ENCODE measurements around the gene ANKRD23.

Gene ANKRD23

DNA sequence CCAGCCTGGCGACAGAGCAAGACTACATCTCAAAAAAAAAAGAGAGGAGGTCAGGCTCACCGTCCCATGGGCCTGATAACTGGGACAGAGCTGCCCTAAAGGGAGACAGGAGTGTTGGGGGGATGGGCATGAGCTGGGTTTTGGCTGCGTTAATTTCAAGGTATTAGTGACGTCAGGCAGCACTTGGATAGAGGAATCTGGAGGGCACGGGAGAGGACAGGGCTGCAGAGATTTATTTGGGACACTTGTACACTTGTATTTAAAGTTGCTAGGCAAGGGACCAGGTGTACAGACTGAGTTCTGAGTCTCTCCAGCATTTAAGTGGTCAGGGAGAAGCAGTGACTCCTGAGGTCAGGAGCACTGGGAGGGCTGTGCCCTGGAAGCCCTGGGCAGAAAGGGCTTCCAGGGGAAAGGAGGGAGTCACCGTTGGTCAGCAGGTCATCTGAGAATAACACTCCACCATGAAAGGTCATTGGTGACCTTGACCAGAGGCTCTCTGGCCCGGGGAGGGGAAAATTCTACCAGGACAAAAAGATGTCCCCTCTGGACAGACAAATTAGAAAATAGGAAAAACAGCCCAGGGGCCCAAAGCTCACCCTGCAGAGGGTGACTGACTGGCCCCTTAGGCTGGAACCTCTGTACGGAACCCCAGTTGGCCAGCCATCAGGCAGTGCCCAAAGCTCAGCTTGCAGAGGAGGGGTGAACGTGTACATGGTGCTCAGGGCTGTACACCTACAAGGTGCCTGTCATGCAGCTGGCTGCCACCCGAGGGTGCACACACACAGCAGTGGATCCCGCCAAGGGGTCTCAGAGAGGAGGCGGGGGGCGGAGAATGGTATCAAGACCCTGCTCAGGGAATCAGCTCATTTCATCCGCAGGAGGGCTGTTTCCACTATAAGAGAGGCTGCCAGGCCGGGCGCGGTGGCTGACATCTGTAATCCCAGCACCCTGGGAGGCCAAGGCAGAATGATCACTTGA is 50.8 kb downstream of the ANKRD23 start:
- FAIRE-seq: no peak

DNA sequence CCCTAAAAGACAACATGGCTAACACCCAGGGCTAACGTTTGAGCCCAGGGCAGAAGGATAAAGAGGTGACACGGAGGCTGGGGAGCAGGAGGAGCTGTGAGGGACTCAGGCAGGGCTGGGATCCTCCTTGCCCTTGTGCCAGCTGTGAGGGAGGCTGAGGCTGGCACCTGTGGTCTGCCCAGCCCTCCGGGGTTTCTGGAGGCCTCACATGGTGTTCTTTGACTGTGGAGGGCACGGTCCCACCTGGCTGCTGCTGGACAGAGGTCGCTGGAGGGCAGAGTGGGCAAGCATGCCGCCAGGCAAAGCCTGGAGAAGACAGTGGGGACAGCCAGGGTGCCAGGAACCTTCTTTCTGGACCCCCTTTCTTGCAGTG is 54.6 kb downstream of the ANKRD23 start:
- FAIRE-seq: no peak

DNA sequence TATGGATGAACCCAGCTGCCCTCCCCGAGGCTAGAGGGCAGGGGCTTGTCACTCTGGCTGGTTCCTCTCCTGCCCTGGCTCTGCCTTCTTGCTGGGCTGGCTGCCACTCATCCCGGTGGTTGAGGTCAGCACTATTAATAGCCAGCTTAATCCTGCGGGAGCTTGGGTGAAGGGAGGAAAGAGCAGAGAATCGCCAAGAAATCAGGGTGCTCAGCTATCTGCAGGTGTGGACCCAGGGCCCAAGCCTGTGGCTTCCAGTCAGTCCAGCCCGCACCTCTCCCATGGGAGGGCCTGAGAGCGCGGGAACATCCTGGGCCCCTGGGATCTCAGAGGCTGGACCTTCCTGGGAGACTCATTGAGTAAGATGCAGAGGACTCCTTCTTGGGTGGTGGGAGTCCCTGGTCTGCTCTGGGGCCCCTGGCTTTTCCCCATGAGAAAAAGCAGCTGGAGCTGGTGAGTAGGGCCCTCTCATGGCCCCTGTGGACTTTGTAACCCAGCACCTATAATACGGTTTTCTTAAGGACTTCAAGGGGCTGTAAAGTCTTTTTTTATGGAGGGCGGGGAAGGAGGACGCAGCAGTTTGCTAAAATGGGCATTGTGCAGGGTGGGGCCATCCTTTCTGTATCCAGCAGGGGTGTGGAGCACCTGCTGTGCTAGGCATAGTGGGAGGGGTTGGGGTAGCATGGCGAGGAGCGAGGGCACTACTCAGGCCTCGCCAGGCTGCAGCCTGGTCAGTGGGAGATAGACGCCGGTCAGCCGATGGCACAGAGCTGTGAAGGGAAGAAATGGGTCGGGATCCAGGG is 55.2 kb downstream of the ANKRD23 start:
- FAIRE-seq: no peak

Data from TTC549 (cell line).